Calu3 (cell line): ENCODE data around the gene CEP170. TPM values are rescaled to one million over a fixed set of nuclear protein-coding genes. Genes with fewer than 3 reads are reported as not detected.

Experiments
- BruUV-seq: library from RNA; stranded (reverse); fragments of 400-500 nt; replicated peaks from 2 replicates; lab custom pipeline; 2021; lab: Mats Ljungman, UMichigan
- CTCF ChIA-PET: fragments of 300-600 bp; sonication (Branson Sonifier 250); formaldehyde crosslinking; loops from one replicate; lab custom pipeline; 2022; ENCODE audit warnings: antibody characterized with exemption; lab: Charles Lee
- DNase-seq: peaks from one replicate; pipeline ENCODE4 v3.0.0; 2022
- H3K27ac Mint-ChIP-seq: one replicate; pipeline ENCODE4 v1.8.0; 2022; ENCODE audit warnings: mixed read lengths; ENCODE audit not compliant: unreplicated experiment
- H3K27me3 Mint-ChIP-seq: one replicate; pipeline ENCODE4 v1.8.0; 2022; ENCODE audit warnings: mixed read lengths; ENCODE audit not compliant: unreplicated experiment
- H3K36me3 Mint-ChIP-seq: one replicate; pipeline ENCODE4 v1.8.0; 2022; ENCODE audit warnings: mild to moderate bottlenecking, moderate library complexity, mixed read lengths; ENCODE audit not compliant: insufficient read depth, unreplicated experiment
- H3K4me1 Mint-ChIP-seq: one replicate; pipeline ENCODE4 v1.8.0; 2022; ENCODE audit warnings: mild to moderate bottlenecking, low read depth, mixed read lengths; ENCODE audit not compliant: unreplicated experiment
- H3K4me3 Mint-ChIP-seq: one replicate; pipeline ENCODE4 v1.8.0; 2022; ENCODE audit warnings: mild to moderate bottlenecking, low read depth, moderate library complexity, mixed read lengths; ENCODE audit not compliant: unreplicated experiment
- H3K9me3 Mint-ChIP-seq: one replicate; pipeline ENCODE4 v1.8.0; 2022; ENCODE audit warnings: low read depth, mixed read lengths; ENCODE audit not compliant: unreplicated experiment
- intact Hi-C: fragments of 100-400 bp; cut with micrococcal nuclease; formaldehyde crosslinking; loops from one replicate; pipeline ENCODE4 v1.10.0; 2022; ENCODE audit not compliant: unreplicated experiment
- total RNA-seq: library from RNA; stranded (reverse); gene quantifications from 2 replicates; pipeline ENCODE4 v1.2.3, GENCODE V29; 2022
- TF ChIP-seq, protein P1 (sequence below): fragments of 200-600 bp; IDR thresholded peaks from one replicate; pipeline ENCODE4 v1.8.0; 2022; ENCODE audit warnings: antibody characterized with exemption; ENCODE audit not compliant: unreplicated experiment

The CEP170 gene
- total RNA-seq, 1 experiment from 2014 or later: 133 TPM

DNA sequence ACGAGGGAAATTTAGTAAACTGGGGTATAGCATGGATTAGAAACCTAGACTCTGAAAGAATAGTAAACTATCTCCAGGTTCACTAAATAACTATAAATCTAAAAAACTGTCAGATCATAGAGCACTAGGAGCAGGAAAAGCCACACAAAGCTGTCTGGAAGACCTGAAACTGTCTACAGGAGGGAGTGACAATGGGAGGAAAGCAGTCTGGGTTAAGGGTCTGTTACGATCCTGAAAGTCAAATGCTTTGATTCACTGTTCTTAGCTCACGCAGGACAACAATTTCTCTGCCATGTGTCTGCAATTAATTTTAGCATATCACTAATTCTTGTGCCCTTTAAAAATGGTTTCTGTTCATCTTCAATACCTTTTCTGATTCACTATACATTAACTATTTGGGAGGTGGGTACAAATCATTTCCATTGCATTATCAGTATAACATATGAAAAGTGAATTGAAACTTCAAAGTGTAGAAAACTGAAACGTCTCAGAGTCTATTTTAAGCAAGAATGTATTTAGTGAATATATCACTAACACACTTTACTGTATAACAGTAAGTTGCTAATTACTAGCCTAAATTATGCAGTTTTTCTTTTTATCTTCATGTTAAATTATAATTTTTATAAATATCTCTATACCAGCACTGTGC is 18.4 kb downstream of the CEP170 start:
- intact Hi-C loops: no loop called here
- Mint-ChIP-seq H3K27ac (no peak overlapping the region), H3K36me3 (peaks cover 19% of the 10 kb centered on the region), H3K4me1 (peaks cover 12% of the 10 kb centered on the region), H3K9me3 (peaks cover 7% of the 10 kb centered on the region), H3K4me3 (no peak overlapping the region), H3K27me3 (no peaks in the 10 kb centered on the region)
- TF ChIP-seq, protein P1, sequence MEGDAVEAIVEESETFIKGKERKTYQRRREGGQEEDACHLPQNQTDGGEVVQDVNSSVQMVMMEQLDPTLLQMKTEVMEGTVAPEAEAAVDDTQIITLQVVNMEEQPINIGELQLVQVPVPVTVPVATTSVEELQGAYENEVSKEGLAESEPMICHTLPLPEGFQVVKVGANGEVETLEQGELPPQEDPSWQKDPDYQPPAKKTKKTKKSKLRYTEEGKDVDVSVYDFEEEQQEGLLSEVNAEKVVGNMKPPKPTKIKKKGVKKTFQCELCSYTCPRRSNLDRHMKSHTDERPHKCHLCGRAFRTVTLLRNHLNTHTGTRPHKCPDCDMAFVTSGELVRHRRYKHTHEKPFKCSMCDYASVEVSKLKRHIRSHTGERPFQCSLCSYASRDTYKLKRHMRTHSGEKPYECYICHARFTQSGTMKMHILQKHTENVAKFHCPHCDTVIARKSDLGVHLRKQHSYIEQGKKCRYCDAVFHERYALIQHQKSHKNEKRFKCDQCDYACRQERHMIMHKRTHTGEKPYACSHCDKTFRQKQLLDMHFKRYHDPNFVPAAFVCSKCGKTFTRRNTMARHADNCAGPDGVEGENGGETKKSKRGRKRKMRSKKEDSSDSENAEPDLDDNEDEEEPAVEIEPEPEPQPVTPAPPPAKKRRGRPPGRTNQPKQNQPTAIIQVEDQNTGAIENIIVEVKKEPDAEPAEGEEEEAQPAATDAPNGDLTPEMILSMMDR: no peak
- CTCF ChIA-PET: interaction anchor here (0.7 to 0.8 kb wide), 2 partner anchors 19 to 86 kb away, joined by 3 to 4 read pairs; partner anchors contain the start of genes CEP170 and SDCCAG8
- no peak for DNase-seq
- no TSS peak for BruUV-seq

DNA sequence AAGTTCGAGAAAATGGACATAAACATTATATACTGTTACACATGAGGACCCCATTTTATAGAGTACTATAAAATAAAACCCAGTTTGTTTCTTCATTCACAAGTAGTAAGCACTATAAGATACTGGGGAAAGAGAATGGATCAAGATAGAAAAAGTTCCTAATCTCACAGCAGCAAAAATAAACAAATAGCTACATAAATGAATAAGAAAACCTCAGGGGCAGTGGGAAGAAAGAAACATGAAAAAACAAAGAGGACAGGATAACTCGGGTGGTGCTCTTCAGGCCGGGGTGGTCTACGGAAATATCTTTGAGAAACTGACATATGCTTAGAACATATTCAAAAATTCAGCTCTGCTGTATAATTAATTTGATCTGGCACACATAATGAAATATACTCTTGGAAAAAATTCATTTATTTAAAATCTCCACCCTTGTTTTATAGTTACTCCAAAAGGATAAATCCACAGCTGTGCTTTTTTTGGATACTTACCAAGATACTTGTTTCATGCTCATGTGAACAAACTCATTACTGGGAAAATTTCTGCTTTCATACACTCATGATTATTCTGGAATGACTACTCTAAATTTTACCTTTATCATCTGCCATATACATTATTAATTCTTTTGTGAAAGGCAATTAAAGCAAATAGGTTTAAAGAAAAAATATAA is 20.0 kb downstream of the CEP170 start:
- DNase-seq: no peak
- TF ChIP-seq, protein P1: no peak
- peaks cover 32% of the 10 kb centered on the region for H3K36me3 Mint-ChIP-seq
- CTCF ChIA-PET: no interaction called here
- no peak overlapping the region for H3K4me3 Mint-ChIP-seq
- no TSS peak for BruUV-seq
- intact Hi-C loops: loop anchor here (2.0 kb wide), 1 partner anchor 16 kb away; no protein-coding TSS in a partner anchor
- peaks cover 15% of the 10 kb centered on the region for H3K9me3 Mint-ChIP-seq
- H3K4me1 Mint-ChIP-seq: peaks cover 12% of the 10 kb centered on the region
- no peaks in the 10 kb centered on the region for H3K27me3 Mint-ChIP-seq
- H3K27ac Mint-ChIP-seq: no peak overlapping the region

DNA sequence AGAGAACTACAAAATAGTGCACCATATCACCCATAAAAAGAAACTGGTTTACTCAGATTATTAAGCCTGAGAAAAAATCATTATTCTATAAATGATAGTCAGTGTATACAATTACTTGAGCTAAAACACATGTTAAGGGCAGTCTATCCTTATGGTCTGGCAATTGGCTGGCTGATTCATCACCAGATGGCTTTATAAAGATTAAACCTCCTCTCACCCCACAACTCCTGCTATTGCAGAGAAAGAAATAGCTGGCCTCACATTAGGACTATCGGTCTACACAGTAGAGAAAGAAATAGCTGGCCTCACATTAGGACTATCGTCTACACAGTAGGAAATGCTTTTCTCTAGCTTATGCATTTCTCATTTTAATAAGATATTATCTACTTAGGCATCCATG is 21.2 kb downstream of the CEP170 start:
- Mint-ChIP-seq H3K27ac (no peak overlapping the region), H3K36me3 (peaks cover 30% of the 10 kb centered on the region), H3K27me3 (no peaks in the 10 kb centered on the region), H3K4me3 (no peak overlapping the region), H3K9me3 (peaks cover 17% of the 10 kb centered on the region), H3K4me1 (peaks cover 3% of the 10 kb centered on the region)
- DNase-seq: no peak
- TF ChIP-seq, protein P1: no peak
- no TSS peak for BruUV-seq
- CTCF ChIA-PET: interaction anchor here (0.8 kb wide), 1 partner anchor 20 kb away, joined by 4 read pairs; no protein-coding TSS in a partner anchor
- intact Hi-C loops: loop anchor here (2.0 kb wide), 1 partner anchor 17 kb away; no protein-coding TSS in a partner anchor

DNA sequence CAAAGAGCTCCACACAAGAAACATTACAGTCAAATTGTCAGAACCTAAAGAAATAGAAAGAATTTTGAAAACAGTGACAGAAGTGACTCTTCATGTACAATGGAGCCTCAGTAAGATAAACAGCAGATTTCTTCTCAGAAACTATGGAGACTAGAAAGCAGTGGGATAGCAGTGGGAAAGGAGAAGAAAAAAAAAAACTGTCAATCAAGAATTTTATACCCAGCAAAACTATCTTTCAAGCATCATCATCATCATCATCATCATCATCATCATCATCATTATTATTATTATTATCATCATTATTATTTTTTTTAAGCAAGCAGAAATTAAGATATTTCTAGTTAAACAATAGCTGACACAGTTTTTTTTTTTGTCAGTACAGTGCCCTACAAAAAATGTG is 24.2 kb downstream of the CEP170 start:
- CTCF ChIA-PET: no interaction called here
- Mint-ChIP-seq H3K9me3 (peaks cover 18% of the 10 kb centered on the region), H3K4me1 (no peaks in the 10 kb centered on the region)

More for the DNA sequence above, 24.2 kb downstream of the CEP170 start:
- TF ChIP-seq, protein P1: no peak
- Mint-ChIP-seq H3K4me3 (no peak overlapping the region), H3K36me3 (peaks cover 32% of the 10 kb centered on the region), H3K27me3 (no peaks in the 10 kb centered on the region), H3K27ac (no peak overlapping the region)
- BruUV-seq: no TSS peak
- intact Hi-C loops: no loop called here
- DNase-seq: no peak
